ENCODE results near the gene GUCA1A.
"Not testable (repeated sequence)": the region's sequence is repeated elsewhere in the genome, so short reads cannot be mapped to it uniquely, and the experiment has no call there.

Gene GUCA1A

DNA sequence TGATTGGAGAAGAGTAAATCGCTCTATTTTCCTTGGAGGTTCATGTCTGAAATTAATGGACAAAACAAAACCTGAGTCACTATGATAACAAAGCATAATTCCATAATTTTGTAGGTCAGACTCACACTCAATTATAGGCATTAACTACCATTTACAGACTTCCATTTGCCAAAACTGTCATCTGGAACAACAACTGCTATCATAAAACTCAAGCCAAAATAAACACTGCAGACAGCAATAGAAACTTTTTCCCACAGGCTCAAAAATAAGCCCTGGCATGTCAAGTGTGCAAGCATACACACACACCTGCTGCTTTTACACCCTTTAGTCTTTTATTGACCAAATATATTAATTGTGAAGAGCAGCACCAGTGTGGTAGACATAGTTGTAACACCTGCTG, 37.4 kb downstream of the GUCA1A start:
- DNase-seq (ENCODE audit: low read depth): no peak

- DNase-seq (ENCODE audit: low read depth): no peak
Measured at GRCh38 chr6:42211726-42212125, 38.6 kb downstream of the GUCA1A start.

- DNase-seq (ENCODE audit: low read depth): no peak
Measured at GRCh38 chr6:42212442-42212841, 39.3 kb downstream of the GUCA1A start.

DNA sequence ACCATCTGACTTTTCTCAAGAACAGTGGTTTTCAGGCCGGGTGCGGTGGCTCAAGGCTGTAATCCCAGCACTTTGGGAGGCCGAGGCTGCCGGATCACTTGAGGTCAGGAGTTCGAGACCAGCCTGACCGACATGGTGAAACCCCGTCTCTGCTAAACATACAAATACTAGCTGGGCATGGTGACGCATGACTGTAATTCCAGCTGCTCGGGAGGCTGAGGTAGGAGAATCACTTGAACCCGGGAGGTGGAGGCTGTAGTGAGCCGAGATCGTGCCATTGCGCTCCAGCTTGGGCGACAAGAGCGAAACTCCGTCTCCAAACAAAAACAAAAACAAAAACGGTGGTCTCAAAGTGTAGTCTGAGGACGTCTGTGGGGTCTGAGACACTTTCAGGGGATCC, 43.3 kb downstream of the GUCA1A start:
- not testable (repeated sequence) for DNase-seq (ENCODE audit: low read depth)

GRCh38 chr6:42217157-42217518, 44.0 kb downstream of the GUCA1A start:
- DNase-seq (ENCODE audit: low read depth): no peak

DNA sequence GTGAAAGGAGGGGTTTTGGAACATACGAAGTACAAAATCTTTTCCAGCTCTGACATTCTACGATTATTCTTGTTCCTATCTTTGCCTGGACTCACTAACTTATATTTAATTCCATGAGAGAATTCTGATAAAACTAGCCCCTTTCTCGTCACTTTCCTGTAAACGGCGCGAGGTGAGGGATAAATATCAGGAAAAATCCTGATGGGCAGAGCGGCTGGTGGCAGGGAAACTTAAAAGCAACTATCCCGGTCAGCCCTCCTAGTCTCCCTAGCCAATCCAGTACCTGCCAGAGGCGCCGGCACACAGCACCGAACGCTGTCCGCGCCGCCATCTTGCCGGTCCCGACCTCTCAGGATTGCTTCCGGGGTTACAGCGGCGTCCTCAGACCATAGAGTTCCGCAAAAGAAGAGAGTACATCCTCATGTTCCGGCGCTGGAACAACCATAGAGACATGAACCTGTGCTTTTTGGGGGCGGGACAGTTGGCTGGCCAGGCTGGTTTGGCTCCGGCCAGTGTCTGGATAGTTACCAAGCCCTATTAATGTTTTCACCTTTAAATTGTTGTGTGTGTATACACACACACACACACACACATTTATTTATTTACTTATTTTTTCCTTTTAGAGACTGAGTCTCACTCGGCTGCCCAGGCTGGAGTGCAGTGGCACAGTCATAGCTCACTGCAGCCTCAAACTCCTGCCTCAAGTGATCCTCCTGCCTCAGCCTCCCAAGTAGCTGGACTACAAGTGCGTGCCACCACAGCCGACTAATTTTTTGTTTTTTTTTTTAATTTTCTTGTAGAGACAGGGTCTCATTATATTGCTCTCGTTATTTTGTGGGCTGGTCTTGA, 44.6 kb downstream of the GUCA1A start, which contains the start of gene MRPS10:
MRPS10 (minus strand) TSS at position 343 of the 849 bp plus-strand sequence; CDS start at position 331, 12 bp downstream.
- DNase-seq (ENCODE audit: low read depth): peak; percentile 83

DNA sequence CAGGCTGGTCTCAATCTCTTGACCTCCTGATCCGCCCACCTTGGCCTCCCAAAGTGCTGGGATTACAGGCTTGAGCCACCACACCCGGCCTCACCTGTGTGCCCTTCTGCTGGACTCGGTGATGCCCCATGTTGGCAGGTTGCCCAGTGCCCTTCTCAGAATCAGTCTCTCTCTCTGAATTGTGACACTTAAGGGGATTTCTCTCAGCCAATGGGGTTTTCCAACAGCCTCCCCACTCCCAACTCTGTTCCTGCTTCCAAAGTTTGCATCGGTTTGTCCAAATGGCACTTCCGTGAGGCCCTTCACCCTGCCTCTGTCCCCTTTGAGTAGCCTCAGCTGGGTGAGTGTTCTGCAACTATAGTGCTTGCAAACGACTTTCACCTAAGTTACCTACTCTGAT, 47.6 kb downstream of the GUCA1A start:
- DNase-seq (ENCODE audit: low read depth): no peak

GRCh38 chr6:42221546-42221945, 48.4 kb downstream of the GUCA1A start:
- no peak for DNase-seq (ENCODE audit: low read depth)

DNA sequence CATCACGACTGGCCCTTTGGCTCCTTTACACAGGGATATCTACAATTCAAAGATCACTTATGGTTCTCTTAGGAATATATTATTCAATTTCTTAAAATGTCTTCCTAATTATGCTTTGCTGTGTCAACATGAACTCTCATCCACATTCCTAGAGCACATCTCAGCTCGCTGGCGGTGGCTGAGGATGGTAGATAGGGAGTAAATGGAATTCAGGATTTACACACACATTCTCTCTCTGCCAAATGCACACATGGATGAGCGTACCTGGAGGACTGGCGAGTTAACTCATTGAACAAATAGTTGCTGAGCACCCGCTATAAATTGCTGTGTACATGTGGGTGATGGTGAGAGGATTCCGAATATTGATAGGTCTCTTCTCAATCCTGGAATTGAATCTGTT, 49.3 kb downstream of the GUCA1A start:
- DNase-seq (ENCODE audit: low read depth): no peak

DNA sequence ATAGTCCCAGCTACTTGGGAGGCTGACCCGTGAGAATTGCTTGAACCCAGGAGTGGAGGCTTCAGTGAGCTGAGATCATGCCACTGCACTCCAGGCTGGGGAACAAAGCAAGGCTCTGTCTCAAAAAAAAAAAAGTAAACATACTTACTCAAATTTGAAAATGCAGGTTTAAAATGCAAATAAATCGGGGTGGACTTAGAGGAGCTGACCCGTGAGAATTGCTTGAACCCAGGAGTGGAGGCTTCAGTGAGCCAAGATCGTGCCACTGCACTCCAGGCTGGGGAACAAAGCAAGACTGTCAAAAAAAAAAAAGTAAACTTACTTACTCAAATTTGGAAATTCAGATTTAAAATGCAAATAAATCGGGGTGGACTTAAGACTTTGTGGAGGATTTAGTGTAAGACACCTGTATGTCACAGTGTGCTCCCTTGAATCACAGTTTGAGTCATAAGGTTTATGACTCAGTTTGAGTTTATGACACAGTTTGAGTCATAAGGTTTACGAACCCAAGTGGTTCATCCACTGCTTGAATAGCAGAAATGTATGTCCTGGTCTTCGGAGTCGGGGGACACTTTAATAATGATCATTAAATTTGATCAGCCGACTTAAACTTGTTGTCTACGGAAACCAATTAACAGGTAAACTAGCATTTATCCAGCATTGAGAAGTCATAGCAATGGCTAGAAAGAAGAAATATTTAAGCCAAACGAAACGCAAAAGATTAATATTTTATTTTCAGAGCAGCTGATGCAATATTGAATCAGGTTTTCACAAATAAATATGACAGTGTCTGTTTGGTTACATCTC, 51.3 kb downstream of the GUCA1A start:
- no peak for DNase-seq (ENCODE audit: low read depth)

DNA sequence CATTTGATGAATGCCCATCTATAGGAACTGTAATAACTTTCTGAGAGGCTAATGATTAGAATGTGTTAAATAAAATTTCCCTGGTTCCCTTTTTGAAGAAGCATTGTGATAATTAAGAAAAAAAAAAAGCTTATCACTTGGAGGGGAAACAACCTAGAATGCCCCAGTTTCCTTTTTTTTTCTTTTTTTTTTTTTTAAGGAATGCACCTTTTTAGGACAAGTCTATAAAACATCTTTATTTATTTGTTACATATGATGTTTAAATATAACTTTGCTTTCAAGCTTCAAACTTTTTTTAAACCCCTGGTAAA, 51.8 kb downstream of the GUCA1A start:
- no peak for DNase-seq (ENCODE audit: low read depth)

GRCh38 chr6:42225419-42225818, 52.3 kb downstream of the GUCA1A start:
- DNase-seq (ENCODE audit: low read depth): no peak

- DNase-seq (ENCODE audit: low read depth): no peak
Measured at GRCh38 chr6:42226161-42226611, 53.0 kb downstream of the GUCA1A start.

- no peak for DNase-seq (ENCODE audit: low read depth)
Measured at GRCh38 chr6:42226645-42227143, 53.5 kb downstream of the GUCA1A start.

DNA sequence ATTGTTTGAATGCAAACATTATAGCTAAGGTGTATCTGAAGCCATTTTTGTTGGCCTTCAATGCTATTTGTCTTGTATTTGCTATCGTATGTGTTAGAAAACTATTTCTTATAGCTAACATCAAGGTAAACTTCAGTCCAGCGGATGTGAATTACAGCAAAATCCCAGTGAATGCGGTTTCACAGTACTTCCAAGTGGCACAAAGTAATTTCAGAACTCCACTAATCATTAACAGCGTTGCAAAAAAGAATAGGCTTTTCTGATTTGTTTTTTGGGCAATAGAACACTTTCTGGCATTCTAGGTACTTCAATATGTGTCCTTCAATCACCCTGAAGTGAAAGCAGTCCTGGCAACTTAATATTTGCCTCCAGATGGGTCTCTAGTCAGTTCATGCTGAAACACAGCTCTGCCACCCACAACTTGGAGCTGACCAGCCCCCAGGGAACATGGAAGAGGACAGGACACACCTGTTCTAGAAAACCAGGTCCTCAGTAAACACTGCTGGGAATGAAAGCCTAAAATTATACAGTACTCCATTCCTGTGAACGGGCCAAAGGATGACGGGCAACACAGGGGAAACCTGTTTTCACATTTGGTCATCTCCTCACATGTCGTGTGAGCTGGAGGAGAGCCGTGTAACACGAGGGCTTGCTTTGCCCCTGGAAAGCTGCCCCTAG, 54.1 kb downstream of the GUCA1A start:
- no peak for DNase-seq (ENCODE audit: low read depth)

DNA sequence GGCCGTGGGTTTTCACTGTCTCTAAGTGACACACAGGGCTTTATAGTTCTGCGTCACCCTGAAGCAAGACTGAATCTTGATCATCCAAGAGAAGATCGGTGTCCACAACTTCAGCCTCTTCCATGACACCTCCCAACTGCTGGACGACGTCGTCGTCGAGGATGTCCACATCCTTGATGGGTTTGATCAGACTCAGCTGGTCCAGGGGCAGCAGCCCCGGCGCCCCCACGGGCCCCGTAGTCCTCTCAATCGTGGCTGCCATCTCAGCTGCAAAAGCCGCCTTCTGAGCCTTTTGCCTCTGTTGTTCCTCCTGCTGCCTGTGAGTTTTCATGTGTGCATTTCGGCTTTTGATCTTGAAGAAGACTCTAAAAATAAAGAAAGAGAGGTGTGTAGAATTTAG, 55.1 kb downstream of the GUCA1A start:
- no peak for DNase-seq (ENCODE audit: low read depth)

All from activated T-helper 9 cell treated with anti-CD3 and anti-CD28 coated beads, Interleukin-2, amount 50 U/mL, for 16 hours (primary cell).